ENCODE data around the gene FGD2.

- TF ChIP-seq YY1 (IDR thresholded peaks at IDR 0.05; ENCODE audit: insufficient read depth, insufficient read length) (no peak), ZNF274 (IDR thresholded peaks at IDR 0.05; ENCODE audit: low read depth, low read length) (no peak), SUZ12 (IDR thresholded peaks at IDR 0.05; ENCODE audit: extremely low read depth, insufficient read depth, insufficient read length) (no peak)
These were observed 16.8 kb downstream of the FGD2 start for GRCh38 chr6:37022135-37022863.

All from NT2/D1 (cell line).